K562 (cell line): Measurements from ENCODE around the gene TOMM6. TPM values are rescaled to one million over a fixed set of nuclear protein-coding genes. Genes with fewer than 3 reads are reported as not detected.
A peak's percentile ranks its signal among the peaks of the same experiment; 100 is the strongest.

Experiments
- ATAC-seq: fragments of 200-7000 bp; cut with Tn5 transposase; 3 replicates; pipeline ENCODE4 v1.9.1; 2020; ENCODE audit warnings: moderate library complexity
- BruUV-seq: library from RNA; stranded (reverse); fragments of 400-500 nt; replicated peaks from 2 replicates; lab custom pipeline; 2021; lab: Mats Ljungman, UMichigan
- CTCF ChIA-PET: fragments of 300-600 bp; formaldehyde crosslinking; extraction: SDS; loops from one replicate; lab custom pipeline; 2021; ENCODE audit warnings: low intra/inter-chr PET ratio; lab: Yijun Ruan, JAX
- POLR2A ChIA-PET: fragments of 300-600, 350-650 bp; sonication (Branson Sonifier 250); formaldehyde crosslinking; extraction: SDS; loops from one replicate; lab custom pipeline; 2021; ENCODE audit warnings: antibody characterized with exemption, inconsistent platforms; lab: Yijun Ruan, JAX
- DNase-seq, 4 experiments: peaks; one replicate each; pipeline versions ENCODE4 v3.0.0 to v3.0.0-alpha.2; 2011 to 2018; ENCODE audit warnings: low spot score in 3 of 4, mixed read lengths in 3 of 4; ENCODE audit errors: extremely low read depth in 1 of 4
- FAIRE-seq: peaks from 2 replicates; lab custom pipeline; 2011; peaks lifted over from hg19 to GRCh38; lab: Jason Lieb, UNC
- H2AFZ ChIP-seq: 2 replicates; pipeline ENCODE4 v1.6.0; 2011; ENCODE audit warnings: low read depth, low read length, control low read depth, inconsistent platforms
- H3K27ac ChIP-seq: fragments of 200-600 bp; 3 replicates; pipeline ENCODE4 v1.8.0; 2011; ENCODE audit warnings: low read depth, mild to moderate bottlenecking, control low read depth, inconsistent platforms, low read length, moderate library complexity, mixed read lengths; ENCODE audit errors: extremely low read depth
- H3K27me3 ChIP-seq, 2 experiments: fragments of 300-600 bp in 1 of 2; 2 replicates in 1 of 2; 3 replicates in 1 of 2; pipeline versions ENCODE4 v1.6.0 to v1.8.0; 2011; ENCODE audit warnings: inconsistent platforms in 2 of 2, low read length in 2 of 2, mild to moderate bottlenecking in 1 of 2, mixed read lengths in 1 of 2, moderate library complexity in 1 of 2; ENCODE audit not compliant: control insufficient read depth in 2 of 2, insufficient read depth in 2 of 2
- H3K36me3 ChIP-seq: fragments of 300-600 bp; 3 replicates; pipeline ENCODE4 v1.8.0; 2011; ENCODE audit warnings: mild to moderate bottlenecking, low read length, inconsistent platforms; ENCODE audit not compliant: control insufficient read depth, insufficient read depth
- H3K4me1 ChIP-seq, 2 experiments: fragments of 200-600 bp in 1 of 2; replicated peaks in 1 of 2; 2 replicates in 1 of 2; 3 replicates in 1 of 2; pipeline versions ENCODE4 v1.5.1 to v1.8.0; 2011; ENCODE audit warnings: inconsistent platforms in 2 of 2, low read length in 2 of 2, mild to moderate bottlenecking in 1 of 2, mixed read lengths in 1 of 2, moderate library complexity in 1 of 2; ENCODE audit not compliant: control insufficient read depth in 2 of 2, insufficient read depth in 2 of 2
- H3K4me2 ChIP-seq: 2 replicates; pipeline ENCODE4 v1.6.1; 2011; ENCODE audit warnings: low read length, control low read depth, inconsistent platforms, mixed read lengths; ENCODE audit not compliant: insufficient read depth
- H3K4me3 ChIP-seq: fragments of 200-600 bp; sonication (generic), shearing (Covaris generic); 2 replicates; pipeline ENCODE4 v1.5.1; 2016; ENCODE audit warnings: control low read depth, inconsistent platforms
- H3K79me2 ChIP-seq: fragments of 200-600 bp; 3 replicates; pipeline ENCODE4 v1.8.0; 2011; ENCODE audit warnings: low read length, inconsistent platforms; ENCODE audit not compliant: control insufficient read depth, insufficient read depth
- H3K9ac ChIP-seq, 2 experiments: 2 replicates each; pipeline versions ENCODE4 v1.6.0 to v1.6.1; 2011; ENCODE audit warnings: low read depth in 2 of 2, low read length in 2 of 2, control low read depth in 1 of 2, inconsistent platforms in 1 of 2, mild to moderate bottlenecking in 1 of 2, mixed read lengths in 1 of 2; ENCODE audit not compliant: insufficient read depth in 1 of 2
- H3K9me1 ChIP-seq: one replicate; pipeline ENCODE4 v1.6.0; 2011; ENCODE audit warnings: inconsistent platforms, mild to moderate bottlenecking, low read length, moderate library complexity; ENCODE audit not compliant: control insufficient read depth, insufficient read depth
- H3K9me3 ChIP-seq: replicated peaks from 2 replicates; pipeline ENCODE4 v1.5.1; 2011; ENCODE audit warnings: low read depth, low read length, inconsistent platforms; ENCODE audit not compliant: control insufficient read depth, insufficient read depth
- H4K20me1 ChIP-seq: replicated peaks from 2 replicates; pipeline ENCODE4 v1.6.1; 2011; ENCODE audit warnings: low read length, inconsistent platforms, mixed read lengths; ENCODE audit not compliant: control insufficient read depth, insufficient read depth
- CHD4 ChIP-seq: fragments of 200-600 bp; sonication (generic); IDR thresholded peaks from 3 replicates; pipeline ENCODE4 v1.6.1; 2012; ENCODE audit warnings: low read depth, mild to moderate bottlenecking, mixed read lengths, low read length, inconsistent platforms; ENCODE audit not compliant: insufficient read depth, insufficient replicate concordance, poor library complexity, severe bottlenecking
- CTCFL ChIP-seq: IDR thresholded peaks from 2 replicates; pipeline ENCODE4 v1.6.1; 2011; ENCODE audit warnings: borderline replicate concordance, low read depth, mild to moderate bottlenecking, moderate library complexity, low read length; ENCODE audit not compliant: insufficient read depth, poor library complexity, severe bottlenecking
- FOXM1 ChIP-seq, 2 experiments: fragments of 450-650 bp in 1 of 2; sonication (generic) in 1 of 2; formaldehyde crosslinking in 1 of 2; IDR thresholded peaks; 2 replicates each; pipeline versions ENCODE4 v1.6.1 to v1.9.0; 2017 to 2022; ENCODE audit warnings: low read depth in 2 of 2, mild to moderate bottlenecking in 2 of 2, missing genetic modification reagents in 1 of 2, moderate library complexity in 1 of 2
- GMEB1 ChIP-seq: fragments of 250-450 bp; sonication (Bioruptor Pico); IDR thresholded peaks from 2 replicates; pipeline ENCODE4 v1.4.0; 2020; ENCODE audit warnings: mild to moderate bottlenecking
- HINFP ChIP-seq: fragments of 450-650 bp; conservative IDR thresholded peaks from 2 replicates; pipeline ENCODE4 v1.6.1; 2016; ENCODE audit warnings: missing genetic modification characterization, low read depth, mild to moderate bottlenecking, control low read depth, missing compliant biosample characterization
- HLTF ChIP-seq: fragments of 450-650 bp; IDR thresholded peaks from 2 replicates; pipeline ENCODE4 v1.6.1; 2016
- PURB ChIP-seq: sonication (generic); formaldehyde crosslinking; IDR thresholded peaks from 2 replicates; pipeline ENCODE4 v1.9.0; 2021; ENCODE audit warnings: low read depth, mild to moderate bottlenecking, missing genetic modification reagents
- ZBTB7A ChIP-seq: IDR thresholded peaks from 2 replicates; pipeline ENCODE4 v1.6.1; 2011; ENCODE audit warnings: low read depth, mild to moderate bottlenecking, low read length, moderate library complexity, borderline replicate concordance; ENCODE audit not compliant: control insufficient read depth
- ZNF175 ChIP-seq: fragments of 200-800 bp; sonication (Bioruptor generic); IDR thresholded peaks from 2 replicates; pipeline ENCODE4 v1.6.1; 2016; ENCODE audit warnings: low read depth, mild to moderate bottlenecking, missing genetic modification characterization, missing compliant biosample characterization
- WGBS: fragments of 100-300 bp; shearing (Covaris generic); methylation state at CpG from one replicate; pipeline ENCODE4 v1.1.6; 2016; ENCODE audit warnings: low coverage, mixed read lengths; ENCODE audit not compliant: insufficient coverage; ENCODE audit errors: missing lambda C conversion rate; 5-methylcytosine and 5-hydroxymethylcytosine counted together
- in situ Hi-C: fragments of 300-500 bp; cut with MboI; formaldehyde crosslinking; loops from 4 replicates; pipeline ENCODE4 v1.15.0; 2018; ENCODE audit warnings: inconsistent platforms, mixed read lengths
- intact Hi-C: fragments of 100-400 bp; cut with micrococcal nuclease; formaldehyde crosslinking; loops from 2 replicates; pipeline ENCODE4 v1.14.2; 2022
- polyA plus RNA-seq, 8 experiments: library from polyadenylated mRNA; depleted of rRNA in 4 of 8; stranded (reverse) in 5 of 8; unstranded in 3 of 8; fragments of >200 nt; fragmentation: Nextera tagmentation in 2 of 8; fragmentation: Illumina TruSeq in 1 of 8; extraction: Ambion mirVana in 2 of 8; extraction: Trizol in 1 of 8; gene quantifications; 2 replicates each; pipeline versions ENCODE4 v1.2.1 to v1.2.3, GENCODE V29; 2011 to 2014; ENCODE audit warnings: inconsistent platforms in 1 of 8, missing spikeins in 1 of 8
- total RNA-seq, 7 experiments: library from RNA; depleted of rRNA in 6 of 7; stranded (reverse); fragments of >200 nt in 6 of 7; fragmentation: Illumina TruSeq in 2 of 7; extraction: Trizol in 2 of 7; gene quantifications; 2 replicates each; pipeline versions ENCODE4 v1.2.1 to v1.2.3, GENCODE V29; 2011 to 2021; ENCODE audit warnings: low replicate concordance in 1 of 7

Gene TOMM6
- total and polyA plus RNA-seq, 9 of the 15 experiments (the other 6 are each of a cell fraction or from before 2014, with no cell fraction given), result 380 to 2,097 (median 1,065) TPM

GRCh38 chr6:41766043-41766664 lies 21.3 kb upstream of the TOMM6 start (continued):
- TF ChIP-seq HINFP (tag) (0 out of 2 replicates have a peak, but pooled peaks have one; percentile 28), HLTF (0 out of 2 replicates have a peak, but pooled peaks have one; percentile 15)

GRCh38 chr6:41767112-41767833 lies 20.2 kb upstream of the TOMM6 start:
- no TSS peak for BruUV-seq
- Histone ChIP-seq H3K4me1 (peaks cover 33 to 37% of the 10 kb centered on the region in 2 experiments), H3K27me3 (peaks cover 0 to 10% of the 10 kb centered on the region in 2 experiments; a peak in 2 of 5 replicates), H3K9me3 (no peaks in the 10 kb centered on the region), H3K27ac (peak overlapping the region; percentile 5; the same call in 2 of the 3 replicates), H3K4me2 (peak overlapping the region; percentile 28; the same call in 1 of the 2 replicates), H2AFZ (peak overlapping the region; percentile 63), H3K79me2 (no peaks in the 10 kb centered on the region), H3K9ac (peak overlapping the region; percentile 28 to 45; a peak in 2 of 4 replicates), H3K4me3 (no peak overlapping the region), H4K20me1 (no peaks in the 10 kb centered on the region), H3K36me3 (peaks cover 4% of the 10 kb centered on the region; the same call in 2 of the 3 replicates), H3K9me1 (no peaks in the 10 kb centered on the region)
- FAIRE-seq (peak; percentile 89), ATAC-seq (peak; percentile 88), DNase-seq (peak; percentile 68 to 85 (median 76))
- WGBS, result 41% methylated on average over 11 of the region's 12 CpGs
- intact Hi-C loops, result loop anchor here (2.0 kb wide), 1 partner anchor 32 kb away; the partner anchor contains the start of gene TFEB
- ChIA-PET CTCF (no interaction called here), POLR2A (interaction anchor here (0.6 to 1.5 kb wide), 5 partner anchors 8 to 18 kb away, joined by 3 to 4 read pairs (median 4); no protein-coding TSS in a partner anchor)
- in situ Hi-C loops, result loop anchor here (5.0 kb wide), 1 partner anchor 70 kb away; no protein-coding TSS in a partner anchor
- TF ChIP-seq ZNF175 (CRISPR knock-in tag) (no peak), GMEB1 (no peak), ZBTB7A (no peak), CTCFL (no peak), FOXM1 (IDR thresholded peaks at IDR 0.05; ENCODE audit: low read depth) (no peak), FOXM1 (CRISPR knock-in tag; IDR thresholded peaks at IDR 0.05; ENCODE audit: low read depth) (no peak), CHD4 (no peak), PURB (no peak)
